Thymus (tissue), 11 donors: ENCODE data around the gene LIN37. TPM values are rescaled to one million over a fixed set of nuclear protein-coding genes. Genes with fewer than 3 reads are reported as not detected.
A peak's percentile ranks its signal among the peaks of the same experiment; 100 is the strongest.
"Not testable (repeated sequence)": the region's sequence is repeated elsewhere in the genome, so short reads cannot be mapped to it uniquely, and the experiment has no call there.

ENCODE experiments used
- DNase-seq, 9 donors: peaks; one replicate each; pipeline ENCODE4 v3.0.0-alpha.2; 2013; ENCODE audit warnings: low spot score in 9 of 9, low read depth in 6 of 9, missing footprints in 1 of 9
- H3K27ac ChIP-seq, 2 donors: one replicate each; pipeline ENCODE4 v1.5.1; 2013; ENCODE audit warnings: control low read depth in 1 of 2, low read depth in 1 of 2, low read length in 1 of 2, mild to moderate bottlenecking in 1 of 2, moderate library complexity in 1 of 2
- H3K27me3 ChIP-seq, 2 donors: one replicate each; pipeline ENCODE4 v1.5.1; 2013; ENCODE audit warnings: low read length in 1 of 2; ENCODE audit not compliant: control insufficient read depth in 2 of 2, insufficient read depth in 1 of 2
- H3K36me3 ChIP-seq, 2 donors: one replicate each; pipeline ENCODE4 v1.5.1; 2013; ENCODE audit warnings: low read length in 1 of 2, mild to moderate bottlenecking in 1 of 2, moderate library complexity in 1 of 2; ENCODE audit not compliant: control insufficient read depth in 2 of 2, insufficient read depth in 2 of 2
- H3K4me1 ChIP-seq, 2 donors: one replicate each; pipeline ENCODE4 v1.5.1; 2013; ENCODE audit warnings: low read length in 2 of 2; ENCODE audit not compliant: control insufficient read depth in 2 of 2, insufficient read depth in 2 of 2
- H3K4me3 ChIP-seq, 2 donors: one replicate each; pipeline ENCODE4 v1.5.1; 2013; ENCODE audit warnings: low read length in 2 of 2, control low read depth in 1 of 2, mild to moderate bottlenecking in 1 of 2
- H3K9me3 ChIP-seq, 2 donors: one replicate each; pipeline ENCODE4 v1.5.1; 2013; ENCODE audit warnings: low read length in 1 of 2, mild to moderate bottlenecking in 1 of 2; ENCODE audit not compliant: control insufficient read depth in 2 of 2, insufficient read depth in 1 of 2
- WGBS: extraction: QIAGEN DNeasy Blood & Tissue Kit; methylation state at CpG from one replicate; pipeline ENCODE4 v1.1.7; 2013; 5-methylcytosine and 5-hydroxymethylcytosine counted together
- polyA plus RNA-seq: library from polyadenylated mRNA; stranded (reverse); fragments of 200-250 nt; gene quantifications from one replicate; pipeline ENCODE4 v1.2.3, GENCODE V29; 2013
- total RNA-seq: library from RNA; stranded (reverse); fragments of 120-200 nt; gene quantifications from one replicate; pipeline ENCODE4 v1.2.4, GENCODE V29; 2013
- donor health status: healthy.

Gene LIN37
- total and polyA plus RNA-seq, 2 donors = 7.6 to 24.2 TPM

DNA sequence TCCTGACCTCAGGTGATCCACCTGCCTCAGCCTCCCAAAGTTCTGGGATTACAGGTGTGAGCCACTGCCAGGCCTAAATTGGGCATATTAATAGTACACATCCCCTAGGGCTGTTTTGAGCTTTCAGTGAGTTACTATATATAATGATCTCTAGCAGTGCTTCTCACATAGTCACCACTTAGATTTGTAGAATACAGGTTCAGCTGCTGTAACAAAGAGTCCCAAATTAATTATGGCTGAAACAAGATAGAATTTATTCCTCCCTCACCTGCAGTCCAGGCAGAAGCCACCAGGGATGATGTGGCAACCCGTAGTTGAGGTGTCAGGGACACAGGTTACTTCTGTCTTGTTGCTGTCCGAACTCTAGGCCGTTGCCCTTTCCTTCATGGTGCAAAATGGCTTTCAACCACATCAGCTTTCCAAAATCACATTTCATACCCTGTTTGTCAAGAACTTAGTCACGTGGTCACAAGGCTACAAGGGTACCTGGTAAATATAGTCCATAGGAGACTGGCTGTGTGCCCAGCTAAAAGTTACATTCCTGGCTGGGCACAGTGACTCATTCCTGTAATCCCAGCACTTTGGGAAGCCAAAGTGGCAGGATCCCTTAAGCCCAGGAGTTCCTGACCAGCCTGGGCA lies 12.5 kb downstream of the LIN37 start:
- Histone ChIP-seq H3K4me3 (no peak overlapping the region), H3K4me1 (peaks cover 22 to 30% of the 10 kb centered on the region in 2 donors), H3K27ac (no peak overlapping the region), H3K36me3 (peaks cover 20 to 35% of the 10 kb centered on the region in 2 donors), H3K9me3 (peaks cover 0 to 9% of the 10 kb centered on the region in 2 donors), H3K27me3 (peaks cover 14 to 17% of the 10 kb centered on the region in 2 donors)
- no peak for DNase-seq
- WGBS = 99% methylated on average over 4 of the region's 4 CpGs

DNA sequence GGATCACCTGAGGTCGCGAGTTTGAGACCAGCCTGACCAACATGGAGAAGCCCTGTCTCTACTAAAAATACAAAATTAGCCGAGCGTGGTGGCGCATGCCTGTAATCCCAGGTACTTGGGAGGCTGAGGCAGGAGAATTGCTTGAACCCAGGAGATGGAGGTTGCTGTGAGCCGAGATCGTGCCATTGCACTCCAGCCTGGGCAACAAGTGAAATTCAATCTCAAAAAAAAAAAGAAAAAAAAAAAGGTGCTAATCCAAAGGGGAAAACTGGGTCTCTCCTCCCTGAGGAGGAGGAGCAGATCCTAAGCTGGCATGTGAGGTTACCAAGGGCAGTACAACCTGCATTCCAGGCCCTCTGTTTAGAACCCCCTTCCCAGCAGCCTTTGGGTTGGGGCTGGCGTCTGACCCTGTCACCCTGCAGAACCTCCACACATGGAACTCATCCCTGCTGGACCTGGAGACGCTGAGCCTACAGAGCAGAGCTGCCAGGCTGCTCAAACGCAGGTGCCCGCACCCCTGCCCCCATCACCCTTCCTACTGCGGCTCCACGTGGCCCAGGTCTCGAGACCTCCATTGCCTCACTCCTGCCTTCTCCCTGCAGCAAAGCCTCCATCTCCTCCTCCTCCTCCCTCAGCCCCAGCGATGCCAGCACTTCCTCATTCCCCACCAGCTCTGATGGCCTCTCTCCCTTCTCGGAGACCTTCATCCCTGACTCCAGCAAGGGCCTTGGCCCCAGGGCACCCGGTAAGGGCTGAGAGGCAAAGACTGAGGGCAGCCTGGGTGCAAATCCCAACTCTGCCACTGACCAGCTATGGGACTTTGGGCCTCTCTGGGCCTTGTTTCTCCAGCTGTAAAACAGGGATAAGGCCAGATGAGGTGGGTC lies 16.3 kb downstream of the LIN37 start:
- Histone ChIP-seq H3K4me1 (peaks cover 2 to 3% of the 10 kb centered on the region in 2 donors), H3K27ac (no peak overlapping the region), H3K4me3 (no peak overlapping the region), H3K9me3 (no peaks in the 10 kb centered on the region), H3K27me3 (no peaks in the 10 kb centered on the region), H3K36me3 (peaks cover 26 to 59% of the 10 kb centered on the region in 2 donors)
- 98% methylated on average over 17 of the region's 17 CpGs for WGBS
- no peak for DNase-seq

GRCh38 chr19:35766571-35767104 lies 18.3 kb downstream of the LIN37 start:
- no peak overlapping the region for H3K27ac ChIP-seq
- 97% methylated on average over 11 of the region's 11 CpGs for WGBS
- no peaks in the 10 kb centered on the region for H3K9me3 ChIP-seq
- no peaks in the 10 kb centered on the region for H3K27me3 ChIP-seq
- H3K36me3 ChIP-seq = peaks cover 20 to 53% of the 10 kb centered on the region in 2 donors
- no peaks in the 10 kb centered on the region for H3K4me1 ChIP-seq
- no peak overlapping the region for H3K4me3 ChIP-seq
- no peak for DNase-seq

DNA sequence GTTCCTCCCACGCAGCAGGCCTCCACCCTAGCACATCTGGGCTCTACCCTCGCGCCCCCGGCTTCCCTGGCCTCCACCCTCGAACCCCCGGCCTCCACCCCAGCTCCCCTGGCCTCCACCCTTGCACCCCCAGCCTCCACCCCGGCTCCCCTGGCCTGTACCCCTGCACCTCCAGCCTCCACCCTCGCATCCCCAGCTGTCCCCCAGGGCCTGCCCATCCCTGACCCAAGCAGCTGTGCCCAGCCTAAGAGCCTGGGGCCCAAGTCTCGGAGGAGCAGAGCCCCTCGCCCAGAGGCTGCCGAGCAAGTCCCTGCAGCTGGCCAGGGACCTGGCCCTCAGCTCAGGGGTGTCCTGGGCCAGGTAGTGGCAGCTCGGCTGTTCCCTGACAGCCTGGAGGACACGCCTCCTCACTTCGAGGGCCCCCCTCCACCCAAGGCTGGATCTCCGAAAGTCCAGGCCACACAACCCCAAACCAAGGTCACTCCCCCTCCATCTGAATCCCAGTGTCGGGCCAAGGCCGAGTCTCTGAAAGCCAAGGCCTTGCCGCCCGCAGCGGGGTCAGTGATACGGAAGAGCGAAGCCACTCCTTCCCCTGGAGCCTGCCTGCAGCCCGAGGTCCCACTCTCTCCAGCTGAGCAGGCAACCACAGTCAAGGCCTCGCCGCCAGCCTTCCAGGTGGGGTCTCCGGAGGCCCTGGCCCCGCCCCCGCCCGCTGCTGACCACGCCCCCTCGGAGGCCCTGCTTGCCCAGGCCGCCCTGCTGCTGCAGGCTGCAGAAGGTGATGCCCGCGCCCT lies 19.1 kb downstream of the LIN37 start:
- Histone ChIP-seq H3K27me3 (no peaks in the 10 kb centered on the region), H3K4me3 (no peak overlapping the region), H3K36me3 (peaks cover 14 to 46% of the 10 kb centered on the region in 2 donors), H3K4me1 (no peaks in the 10 kb centered on the region), H3K9me3 (no peaks in the 10 kb centered on the region), H3K27ac (no peak overlapping the region)
- DNase-seq = no peak
- 91% methylated on average over 34 of the region's 34 CpGs for WGBS

GRCh38 chr19:35768082-35768421 lies 19.7 kb downstream of the LIN37 start:
- Histone ChIP-seq H3K4me1 (no peaks in the 10 kb centered on the region), H3K36me3 (peaks cover 14 to 45% of the 10 kb centered on the region in 2 donors), H3K27ac (no peak overlapping the region), H3K9me3 (no peaks in the 10 kb centered on the region), H3K27me3 (no peaks in the 10 kb centered on the region), H3K4me3 (no peak overlapping the region)
- no peak for DNase-seq
- WGBS = 95% methylated on average over 15 of the region's 15 CpGs

- H3K27me3 ChIP-seq, H3K27ac ChIP-seq, DNase-seq, H3K9me3 ChIP-seq, H3K4me3 ChIP-seq: not testable (repeated sequence)
- 98% methylated on average over 5 of the region's 5 CpGs for WGBS
- Histone ChIP-seq H3K36me3 (peaks cover 4 to 15% of the 10 kb centered on the region in 2 donors), H3K4me1 (peaks cover 7 to 13% of the 10 kb centered on the region in 2 donors)
Measured at GRCh38 chr19:35772362-35772761, 24.0 kb downstream of the LIN37 start.

- Histone ChIP-seq H3K9me3 (no peaks in the 10 kb centered on the region), H3K4me1 (peaks cover 7 to 13% of the 10 kb centered on the region in 2 donors), H3K27me3 (no peaks in the 10 kb centered on the region), H3K36me3 (peaks cover 6 to 11% of the 10 kb centered on the region in 2 donors), H3K27ac (no peak overlapping the region), H3K4me3 (no peak overlapping the region)
- DNase-seq = no peak
- WGBS = 83% methylated on average over 9 of the region's 9 CpGs
Measured at GRCh38 chr19:35773020-35773806, 24.8 kb downstream of the LIN37 start.

GRCh38 chr19:35774274-35775045 lies 26.1 kb downstream of the LIN37 start:
- 65% methylated on average over 16 of the region's 16 CpGs for WGBS
- Histone ChIP-seq H3K27me3 (no peaks in the 10 kb centered on the region), H3K9me3 (no peaks in the 10 kb centered on the region), H3K4me3 (peak overlapping the region in 1 of 2 donors; percentile 36), H3K36me3 (peaks cover 13 to 14% of the 10 kb centered on the region in 2 donors), H3K4me1 (peaks cover 7 to 13% of the 10 kb centered on the region in 2 donors), H3K27ac (no peak overlapping the region)
- no peak for DNase-seq
